ENCODE results near the gene CRELD1. TPM values are rescaled to one million over a fixed set of nuclear protein-coding genes. Genes with fewer than 3 reads are reported as not detected.

Gene CRELD1
- total RNA-seq, 1 donor from 2014 or later, result 16.9 TPM

DNA sequence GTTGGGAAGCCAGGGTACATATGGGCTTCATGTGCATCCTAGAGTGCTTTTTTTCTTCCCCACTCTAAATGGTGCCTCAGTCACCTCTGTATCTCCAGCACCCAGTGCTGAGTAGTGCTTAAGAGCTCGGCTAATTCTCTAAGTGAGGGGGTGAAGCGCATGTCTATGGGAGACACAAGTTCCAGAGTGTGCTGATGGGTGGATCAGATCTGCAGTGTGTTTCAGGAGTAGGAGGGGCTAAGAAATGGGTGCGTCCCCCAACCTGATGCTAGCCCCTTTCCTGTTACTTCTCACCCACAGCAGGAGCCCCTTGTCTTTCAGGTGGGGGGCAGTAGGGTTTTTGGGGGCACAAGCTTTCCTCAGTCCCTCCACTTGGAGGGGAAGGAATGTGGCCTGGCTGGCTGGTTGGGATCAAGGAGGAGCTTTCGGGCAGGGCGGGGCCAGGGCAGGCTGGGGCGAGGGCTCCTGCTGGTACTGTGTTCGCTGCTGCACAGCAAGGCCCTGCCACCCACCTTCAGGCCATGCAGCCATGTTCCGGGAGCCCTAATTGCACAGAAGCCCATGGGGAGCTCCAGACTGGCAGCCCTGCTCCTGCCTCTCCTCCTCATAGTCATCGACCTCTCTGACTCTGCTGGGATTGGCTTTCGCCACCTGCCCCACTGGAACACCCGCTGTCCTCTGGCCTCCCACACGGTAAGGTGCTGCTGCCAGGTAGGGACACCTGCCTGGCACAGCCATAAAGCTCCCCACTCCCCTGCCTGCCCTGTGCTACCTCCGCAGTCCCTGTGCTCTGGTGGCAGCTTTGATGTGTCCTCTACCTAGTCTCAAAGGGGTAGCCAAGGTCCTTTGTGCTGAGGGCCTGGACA, 31.0 kb upstream of the CRELD1 start, which contains the start of gene IL17RE:
Gene IL17RE, plus strand, starts transcription at position 477 of the 866 bp plus-strand sequence. Its CDS starts 85 bp downstream, at position 562.
- no peaks in the 10 kb centered on the region for H3K36me3 Mint-ChIP-seq (ENCODE audit: low read depth)
- H3K27me3 Mint-ChIP-seq (ENCODE audit: low read depth), result no peaks in the 10 kb centered on the region
- no peaks in the 10 kb centered on the region for H3K4me1 Mint-ChIP-seq
- H3K4me3 Mint-ChIP-seq, result no peak within 1 kb of the TSS
- TF ChIP-seq, protein P1, sequence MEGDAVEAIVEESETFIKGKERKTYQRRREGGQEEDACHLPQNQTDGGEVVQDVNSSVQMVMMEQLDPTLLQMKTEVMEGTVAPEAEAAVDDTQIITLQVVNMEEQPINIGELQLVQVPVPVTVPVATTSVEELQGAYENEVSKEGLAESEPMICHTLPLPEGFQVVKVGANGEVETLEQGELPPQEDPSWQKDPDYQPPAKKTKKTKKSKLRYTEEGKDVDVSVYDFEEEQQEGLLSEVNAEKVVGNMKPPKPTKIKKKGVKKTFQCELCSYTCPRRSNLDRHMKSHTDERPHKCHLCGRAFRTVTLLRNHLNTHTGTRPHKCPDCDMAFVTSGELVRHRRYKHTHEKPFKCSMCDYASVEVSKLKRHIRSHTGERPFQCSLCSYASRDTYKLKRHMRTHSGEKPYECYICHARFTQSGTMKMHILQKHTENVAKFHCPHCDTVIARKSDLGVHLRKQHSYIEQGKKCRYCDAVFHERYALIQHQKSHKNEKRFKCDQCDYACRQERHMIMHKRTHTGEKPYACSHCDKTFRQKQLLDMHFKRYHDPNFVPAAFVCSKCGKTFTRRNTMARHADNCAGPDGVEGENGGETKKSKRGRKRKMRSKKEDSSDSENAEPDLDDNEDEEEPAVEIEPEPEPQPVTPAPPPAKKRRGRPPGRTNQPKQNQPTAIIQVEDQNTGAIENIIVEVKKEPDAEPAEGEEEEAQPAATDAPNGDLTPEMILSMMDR (conservative IDR thresholded peaks at IDR 0.05), result no peak
- H3K27ac Mint-ChIP-seq (ENCODE audit: unreplicated experiment), result no peak within 1 kb of the TSS
- no peak for DNase-seq (ENCODE audit: low read depth, low spot score)
- H3K9me3 Mint-ChIP-seq, result no peaks in the 10 kb centered on the region

DNA sequence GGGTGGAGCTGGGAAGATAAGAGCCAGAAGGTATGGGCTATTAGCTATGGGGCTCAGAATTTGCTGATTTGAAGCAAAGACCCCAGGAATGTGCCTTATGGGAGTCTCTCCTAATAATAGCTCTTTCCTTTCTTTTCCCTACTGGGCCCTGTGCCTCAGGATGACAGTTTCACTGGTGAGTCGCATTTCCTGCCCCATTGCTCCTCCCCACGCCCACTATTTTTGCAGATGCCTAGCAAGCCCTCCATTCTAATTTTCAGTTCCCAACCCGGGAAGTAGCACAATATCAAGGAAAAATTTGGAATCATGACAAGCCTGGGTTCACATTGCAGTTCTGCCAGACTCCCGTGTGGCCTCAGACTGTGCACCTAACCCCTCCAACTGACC, 30.4 kb upstream of the CRELD1 start:
- Mint-ChIP-seq H3K27ac (ENCODE audit: unreplicated experiment) (no peak overlapping the region), H3K4me3 (no peak overlapping the region), H3K9me3 (no peaks in the 10 kb centered on the region), H3K4me1 (no peaks in the 10 kb centered on the region), H3K27me3 (ENCODE audit: low read depth) (no peaks in the 10 kb centered on the region), H3K36me3 (ENCODE audit: low read depth) (no peaks in the 10 kb centered on the region)
- TF ChIP-seq, protein P1 (conservative IDR thresholded peaks at IDR 0.05), result no peak
- DNase-seq (ENCODE audit: low read depth, low spot score), result no peak

DNA sequence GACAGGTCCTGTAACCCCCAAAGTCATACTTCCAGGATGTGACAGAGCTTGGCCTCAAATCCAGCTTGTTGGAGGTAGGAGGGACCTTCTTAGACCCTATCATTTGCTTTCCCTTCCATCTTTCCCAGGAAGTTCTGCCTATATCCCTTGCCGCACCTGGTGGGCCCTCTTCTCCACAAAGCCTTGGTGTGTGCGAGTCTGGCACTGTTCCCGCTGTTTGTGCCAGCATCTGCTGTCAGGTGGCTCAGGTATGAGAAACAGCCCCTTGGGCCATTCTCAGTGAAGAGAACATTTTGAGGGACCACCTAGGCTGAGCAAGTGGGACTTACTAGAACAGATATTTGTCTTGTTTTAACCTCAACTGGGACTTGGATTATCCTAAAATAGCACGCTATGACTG, 29.7 kb upstream of the CRELD1 start:
- Mint-ChIP-seq H3K4me1 (no peaks in the 10 kb centered on the region), H3K27ac (ENCODE audit: unreplicated experiment) (no peak overlapping the region), H3K4me3 (no peak overlapping the region), H3K36me3 (ENCODE audit: low read depth) (no peaks in the 10 kb centered on the region), H3K27me3 (ENCODE audit: low read depth) (no peaks in the 10 kb centered on the region), H3K9me3 (no peaks in the 10 kb centered on the region)
- no peak for DNase-seq (ENCODE audit: low read depth, low spot score)
- TF ChIP-seq, protein P1 (conservative IDR thresholded peaks at IDR 0.05), result no peak

DNA sequence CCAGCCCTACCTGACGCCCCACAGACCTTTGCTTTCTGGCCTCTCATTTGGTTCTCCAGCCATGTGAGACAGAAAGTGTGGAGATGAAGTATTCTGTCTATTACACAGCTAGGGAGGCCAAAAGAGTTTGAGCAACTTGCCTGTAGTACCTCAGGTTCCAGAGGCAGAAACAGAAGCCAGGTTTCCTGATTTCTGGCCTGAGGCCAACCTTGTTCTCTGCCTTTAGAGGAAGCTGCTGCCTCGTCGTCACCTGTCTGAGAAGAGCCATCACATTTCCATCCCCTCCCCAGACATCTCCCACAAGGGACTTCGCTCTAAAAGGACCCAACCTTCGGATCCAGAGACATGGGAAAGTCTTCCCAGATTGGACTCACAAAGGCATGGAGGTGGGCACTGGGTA, 27.2 kb upstream of the CRELD1 start:
- Mint-ChIP-seq H3K4me3 (no peak overlapping the region), H3K4me1 (no peaks in the 10 kb centered on the region), H3K9me3 (no peaks in the 10 kb centered on the region), H3K27me3 (ENCODE audit: low read depth) (no peaks in the 10 kb centered on the region), H3K36me3 (ENCODE audit: low read depth) (no peaks in the 10 kb centered on the region), H3K27ac (ENCODE audit: unreplicated experiment) (no peak overlapping the region)
- TF ChIP-seq, protein P1 (conservative IDR thresholded peaks at IDR 0.05), result no peak
- no peak for DNase-seq (ENCODE audit: low read depth, low spot score)

DNA sequence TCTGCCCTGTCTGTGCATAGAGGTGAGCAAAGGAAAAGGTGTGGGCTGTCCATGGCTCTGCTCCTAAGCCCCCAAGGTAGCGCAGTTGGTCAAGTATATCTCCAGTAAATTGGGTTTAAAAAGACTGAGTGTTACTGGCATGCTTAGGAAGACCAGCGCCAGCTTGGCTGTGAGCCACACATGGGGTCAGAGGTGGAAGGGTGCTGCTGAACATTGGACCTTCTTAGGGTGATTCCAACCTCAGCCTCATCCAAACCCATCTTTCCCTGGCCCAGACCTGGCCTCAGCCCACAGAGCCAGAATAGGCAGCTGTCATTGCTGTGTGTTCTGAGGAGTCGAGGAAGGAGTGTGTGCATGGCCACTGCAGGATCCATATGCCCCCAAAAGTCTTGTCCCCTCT, 25.3 kb upstream of the CRELD1 start:
- no peaks in the 10 kb centered on the region for H3K36me3 Mint-ChIP-seq (ENCODE audit: low read depth)
- H3K27me3 Mint-ChIP-seq (ENCODE audit: low read depth), result no peaks in the 10 kb centered on the region
- no peaks in the 10 kb centered on the region for H3K9me3 Mint-ChIP-seq
- no peaks in the 10 kb centered on the region for H3K4me1 Mint-ChIP-seq
- TF ChIP-seq, protein P1 (conservative IDR thresholded peaks at IDR 0.05), result no peak
- H3K27ac Mint-ChIP-seq (ENCODE audit: unreplicated experiment), result no peak overlapping the region
- no peak overlapping the region for H3K4me3 Mint-ChIP-seq
- DNase-seq (ENCODE audit: low read depth, low spot score), result no peak

Data from neural crest cell (in vitro differentiated cells).